HG02840 (cell line): ENCODE measurements around the gene SLC22A2.

Source experiments
- ATAC-seq: cut with Tn5 transposase; IDR thresholded peaks from one replicate; pipeline ENCODE4 v1.9.1; 2021; ENCODE audit warnings: mild to moderate bottlenecking, moderate library complexity, moderate number of reproducible peaks; ENCODE audit not compliant: unreplicated experiment, low FRiP score

SLC22A2 gene

DNA sequence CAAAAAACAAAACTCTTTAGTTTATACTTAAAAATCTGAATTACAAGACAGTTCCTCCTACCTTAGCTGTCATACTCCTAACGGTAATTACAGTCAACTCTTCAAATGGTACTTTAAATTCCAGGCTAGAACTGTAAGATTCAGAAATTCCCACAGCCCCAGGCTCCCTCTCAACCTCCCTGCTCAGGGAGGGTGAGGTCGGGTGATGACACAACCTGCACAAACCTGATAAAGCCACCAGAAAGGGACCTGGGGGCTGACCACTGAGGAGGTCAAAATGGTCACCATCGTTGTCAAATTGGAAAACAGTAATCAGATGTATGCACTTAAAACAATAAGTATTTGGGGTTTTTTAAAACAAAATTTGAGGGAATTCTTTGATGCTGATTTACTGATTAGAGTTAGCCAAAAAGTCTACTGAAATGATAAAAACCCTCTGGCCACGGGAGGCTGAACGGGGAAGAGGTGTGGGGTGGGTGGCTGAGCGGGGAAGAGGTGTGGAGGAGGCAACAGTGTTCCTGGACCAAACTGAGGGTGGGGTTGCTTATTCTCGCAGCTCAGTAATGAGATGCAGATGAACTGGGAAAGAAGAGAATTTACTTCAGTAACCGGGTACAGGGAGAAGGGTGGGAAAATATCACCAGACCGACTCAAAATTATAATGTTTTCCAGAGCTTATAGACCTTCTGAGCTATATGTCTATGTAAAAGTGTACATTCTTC, 84.7 kb downstream of the SLC22A2 start:
- no peak for ATAC-seq

- ATAC-seq, result no peak
These were observed 85.9 kb downstream of the SLC22A2 start for GRCh38 chr6:160172704-160173103.

DNA sequence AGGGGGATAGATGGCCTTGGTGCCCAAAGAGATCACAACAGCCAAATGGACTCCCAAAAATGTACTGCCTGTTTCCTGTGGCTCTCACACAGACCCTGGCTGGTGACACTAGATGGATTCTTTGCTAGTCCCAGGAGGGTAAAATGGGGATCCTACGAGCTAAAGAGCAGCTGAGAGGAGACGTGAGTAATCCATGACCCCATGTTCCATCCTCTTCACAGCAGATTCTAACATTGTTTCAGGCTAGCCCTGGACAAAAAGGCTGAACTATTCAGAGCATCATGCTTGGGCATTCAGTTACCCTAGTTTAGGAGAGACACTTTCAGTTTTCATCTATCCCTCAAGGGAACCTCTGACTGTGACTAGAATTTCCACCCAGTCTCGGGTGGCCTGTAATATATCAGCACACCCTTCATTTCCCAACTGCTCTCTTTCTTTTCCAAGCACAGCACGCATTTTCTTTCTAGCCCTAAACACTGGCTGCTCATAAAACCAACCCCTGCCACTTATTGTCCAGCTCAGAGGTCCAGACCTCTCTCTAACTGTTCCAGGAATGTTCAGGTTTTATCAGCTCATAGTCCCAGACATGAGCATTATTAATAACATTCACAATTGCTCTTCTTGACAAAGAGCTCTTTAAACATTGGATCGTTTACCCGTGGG, 88.5 kb downstream of the SLC22A2 start:
- no peak for ATAC-seq

DNA sequence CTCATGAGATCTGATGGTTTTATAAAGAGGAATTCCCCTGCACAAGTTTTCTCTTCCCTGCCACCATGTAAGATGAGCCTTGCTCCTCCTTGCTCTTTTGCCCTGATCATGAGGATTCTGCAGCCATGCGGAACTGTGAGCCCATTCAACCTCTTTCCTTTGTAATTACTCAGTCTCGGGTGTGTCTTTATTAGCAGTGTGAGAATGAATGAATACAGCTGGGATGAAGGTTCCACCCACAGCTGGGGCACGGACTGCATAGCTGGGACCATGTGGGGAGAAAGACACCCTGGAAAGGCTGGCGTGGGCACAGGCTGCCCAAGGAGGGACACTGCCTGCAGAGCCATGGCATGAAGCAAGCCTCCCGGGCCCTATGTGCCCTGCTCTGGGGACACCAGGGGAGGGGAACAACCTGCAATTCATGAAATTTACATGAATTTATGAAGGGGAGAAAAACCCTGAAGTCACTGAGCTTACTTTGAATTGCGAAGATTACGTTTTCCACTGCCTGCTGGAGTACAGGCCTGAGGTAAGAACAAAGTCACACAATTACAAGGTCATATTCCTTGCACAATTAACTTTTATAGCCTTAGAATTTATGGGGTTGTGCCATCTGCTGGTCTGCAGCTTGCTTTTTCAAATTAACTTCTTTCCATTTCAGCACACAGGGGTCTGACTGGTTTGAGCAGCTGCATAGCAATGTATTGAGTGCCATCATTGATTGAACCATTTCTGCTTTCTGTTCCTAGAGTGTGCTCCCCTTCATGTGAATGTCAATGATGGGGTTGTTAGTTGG, 90.8 kb downstream of the SLC22A2 start:
- ATAC-seq, result no peak
